Measurements from ENCODE around the gene SRGAP1.
A peak's percentile ranks its signal among the peaks of the same experiment; 100 is the strongest.
"Not testable (repeated sequence)": the region's sequence is repeated elsewhere in the genome, so short reads cannot be mapped to it uniquely, and the experiment has no call there.

The SRGAP1 gene

DNA sequence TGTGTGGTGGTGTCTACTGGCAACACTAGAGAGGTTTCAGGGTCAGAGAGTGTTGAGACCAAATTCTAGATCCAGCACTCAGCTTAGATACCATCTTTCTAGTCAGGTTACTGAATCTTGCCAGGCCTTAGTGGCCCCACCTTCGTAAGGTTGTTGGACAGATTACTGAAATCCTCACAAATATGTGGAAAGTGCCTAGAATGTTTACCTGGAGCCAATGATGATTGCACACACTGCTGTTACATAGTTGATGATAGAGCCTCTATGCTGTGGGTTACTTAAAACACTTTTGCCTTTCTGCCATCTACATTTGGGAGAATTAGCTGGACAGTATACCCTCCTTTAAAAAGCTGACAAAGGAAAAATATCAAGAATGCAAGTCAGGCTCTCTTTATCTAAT, 33.2 kb downstream of the SRGAP1 start:
- Histone ChIP-seq H2BK120ac (ENCODE audit: low read depth, low read length) (no peak overlapping the region), H2BK12ac (ENCODE audit: low read length) (no peak overlapping the region), H3K4me2 (ENCODE audit: insufficient read depth, low read length, poor library complexity, severe bottlenecking) (no peak overlapping the region), H3K9ac (ENCODE audit: low read depth, low read length, poor library complexity) (no peak overlapping the region), H3K79me1 (ENCODE audit: low read depth, low read length) (no peaks in the 10 kb centered on the region), H2BK15ac (ENCODE audit: low read length) (no peak overlapping the region), H3K23ac (ENCODE audit: low read depth, low read length, poor library complexity) (no peak overlapping the region), H3K9me3 (replicated peaks in 1 of 2; ENCODE audit: control insufficient read depth in 2 of 2, insufficient read depth in 1 of 2, low read depth in 1 of 2, low read length in 2 of 2) (no peaks in the 10 kb centered on the region), H2AFZ (ENCODE audit: low read length) (no peak overlapping the region), H2BK5ac (ENCODE audit: low read length) (no peak overlapping the region), H3K27ac (replicated peaks; ENCODE audit: low read length) (no peak overlapping the region), H3K14ac (ENCODE audit: low read length) (no peak overlapping the region), H3K36me3 (replicated peaks in 1 of 2; ENCODE audit: control insufficient read depth in 2 of 2, insufficient read depth in 2 of 2, low read length in 2 of 2) (peaks cover 0 to 9% of the 10 kb centered on the region in 2 donors), H3K4ac (ENCODE audit: low read length) (no peak overlapping the region), H3K4me1 (ENCODE audit: control insufficient read depth in 2 of 2, insufficient read depth in 1 of 2, low read depth in 1 of 2, low read length in 2 of 2) (peaks cover 0 to 5% of the 10 kb centered on the region in 2 donors), H2AK5ac (ENCODE audit: low read depth, low read length) (no peak overlapping the region), H3K27me3 (ENCODE audit: control insufficient read depth in 3 of 3, insufficient read depth in 3 of 3, low read depth in 1 of 3, low read length in 3 of 3) (no peaks in the 10 kb centered on the region), H4K91ac (ENCODE audit: low read depth, low read length, poor library complexity) (no peak overlapping the region), H4K8ac (ENCODE audit: low read depth, low read length) (no peak overlapping the region), H3K18ac (ENCODE audit: low read length) (no peak overlapping the region), H3K4me3 (ENCODE audit: low read length in 2 of 2) (no peak overlapping the region)
- no CpG with 5 or more reads among the region's 1 CpG for WGBS, 2 donors (ENCODE audit: extremely low coverage in 2 of 2, insufficient read length in 2 of 2, insufficient replicate concordance in 1 of 2)
- no peak for DNase-seq (ENCODE audit: low spot score)

DNA sequence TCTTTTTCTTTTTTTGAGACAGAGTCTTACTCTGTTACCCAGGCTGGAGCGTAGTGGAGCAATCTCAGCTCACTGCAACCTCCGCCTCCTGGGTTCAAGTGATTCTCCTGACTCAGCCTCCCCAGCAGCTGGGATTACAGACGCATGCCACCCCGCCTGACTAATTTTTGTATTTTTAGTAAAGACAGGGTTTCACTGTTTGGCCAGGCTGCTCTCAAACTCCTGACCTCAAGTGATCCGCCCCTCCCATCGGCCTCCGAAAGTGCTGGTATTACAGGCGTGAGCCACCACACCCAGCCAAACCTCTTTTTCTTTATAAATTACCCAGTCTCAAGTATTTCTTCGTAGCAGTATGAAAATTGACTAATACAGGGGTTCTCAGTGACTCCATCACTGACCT, 35.7 kb downstream of the SRGAP1 start:
- not testable (repeated sequence) for H4K8ac ChIP-seq (ENCODE audit: low read depth, low read length); H3K23ac ChIP-seq (ENCODE audit: low read depth, low read length, poor library complexity); H2AFZ ChIP-seq (ENCODE audit: low read length); H2AK5ac ChIP-seq (ENCODE audit: low read depth, low read length); H3K79me1 ChIP-seq (ENCODE audit: low read depth, low read length); H3K4ac ChIP-seq (ENCODE audit: low read length); H3K18ac ChIP-seq (ENCODE audit: low read length); H3K27me3 ChIP-seq (ENCODE audit: control insufficient read depth in 3 of 3, insufficient read depth in 3 of 3, low read depth in 1 of 3, low read length in 3 of 3); H3K4me3 ChIP-seq (ENCODE audit: low read length in 2 of 2); H3K4me1 ChIP-seq (ENCODE audit: control insufficient read depth in 2 of 2, insufficient read depth in 1 of 2, low read depth in 1 of 2, low read length in 2 of 2); H4K91ac ChIP-seq (ENCODE audit: low read depth, low read length, poor library complexity); H3K9ac ChIP-seq (ENCODE audit: low read depth, low read length, poor library complexity); DNase-seq (ENCODE audit: low spot score); H3K9me3 ChIP-seq (replicated peaks in 1 of 2; ENCODE audit: control insufficient read depth in 2 of 2, insufficient read depth in 1 of 2, low read depth in 1 of 2, low read length in 2 of 2); H3K14ac ChIP-seq (ENCODE audit: low read length); H2BK120ac ChIP-seq (ENCODE audit: low read depth, low read length); H2BK12ac ChIP-seq (ENCODE audit: low read length); H2BK5ac ChIP-seq (ENCODE audit: low read length); H3K4me2 ChIP-seq (ENCODE audit: insufficient read depth, low read length, poor library complexity, severe bottlenecking); H3K27ac ChIP-seq (replicated peaks; ENCODE audit: low read length); H2BK15ac ChIP-seq (ENCODE audit: low read length)
- WGBS, 2 donors (ENCODE audit: extremely low coverage in 2 of 2, insufficient read length in 2 of 2, insufficient replicate concordance in 1 of 2), result no CpG with 5 or more reads among the region's 9 CpGs
- peaks cover 0 to 13% of the 10 kb centered on the region in 2 donors for H3K36me3 ChIP-seq (replicated peaks in 1 of 2; ENCODE audit: control insufficient read depth in 2 of 2, insufficient read depth in 2 of 2, low read length in 2 of 2)

DNA sequence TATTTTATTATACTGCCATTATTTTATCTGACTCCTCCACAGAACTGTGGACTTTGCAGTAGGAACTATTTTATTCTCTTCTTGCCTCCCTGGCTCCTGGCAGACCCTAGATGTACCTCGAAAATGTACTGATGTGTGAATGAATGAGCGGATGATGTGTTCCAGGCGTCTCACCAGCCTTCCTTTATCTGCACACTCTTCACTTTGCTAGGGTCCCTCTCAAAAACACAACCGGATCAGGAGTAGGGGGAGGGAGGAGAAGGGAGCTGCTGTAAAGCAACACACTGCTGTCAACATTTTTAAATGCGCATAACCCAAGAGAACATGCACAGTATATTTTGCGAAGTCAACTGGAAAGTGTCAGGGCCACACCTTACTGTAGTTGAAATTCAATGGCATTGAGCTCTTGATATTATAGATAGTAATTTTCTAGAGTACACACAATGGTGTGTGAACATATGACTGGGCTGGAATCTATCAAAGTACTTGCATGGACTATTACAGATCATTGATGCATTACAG, 36.3 kb downstream of the SRGAP1 start:
- no peaks in the 10 kb centered on the region for H3K79me1 ChIP-seq (ENCODE audit: low read depth, low read length)
- H2AFZ ChIP-seq (ENCODE audit: low read length), result no peak overlapping the region
- no peak overlapping the region for H3K23ac ChIP-seq (ENCODE audit: low read depth, low read length, poor library complexity)
- no peak overlapping the region for H2BK5ac ChIP-seq (ENCODE audit: low read length)
- no peak overlapping the region for H3K18ac ChIP-seq (ENCODE audit: low read length)
- no peak overlapping the region for H2BK12ac ChIP-seq (ENCODE audit: low read length)
- peak overlapping the region; percentile 47 for H3K14ac ChIP-seq (ENCODE audit: low read length)
- H3K9ac ChIP-seq (ENCODE audit: low read depth, low read length, poor library complexity), result no peak overlapping the region
- H2BK120ac ChIP-seq (ENCODE audit: low read depth, low read length), result no peak overlapping the region
- no peak for DNase-seq (ENCODE audit: low spot score)
- H3K4ac ChIP-seq (ENCODE audit: low read length), result no peak overlapping the region
- H3K4me2 ChIP-seq (ENCODE audit: insufficient read depth, low read length, poor library complexity, severe bottlenecking), result no peak overlapping the region
- no peak overlapping the region for H4K8ac ChIP-seq (ENCODE audit: low read depth, low read length)
- no peak overlapping the region for H3K4me3 ChIP-seq (ENCODE audit: low read length in 2 of 2)
- peaks cover 0 to 13% of the 10 kb centered on the region in 2 donors for H3K9me3 ChIP-seq (replicated peaks in 1 of 2; ENCODE audit: control insufficient read depth in 2 of 2, insufficient read depth in 1 of 2, low read depth in 1 of 2, low read length in 2 of 2)
- no peak overlapping the region for H3K27ac ChIP-seq (replicated peaks; ENCODE audit: low read length)
- H3K4me1 ChIP-seq (ENCODE audit: control insufficient read depth in 2 of 2, insufficient read depth in 1 of 2, low read depth in 1 of 2, low read length in 2 of 2), result peaks cover 0 to 9% of the 10 kb centered on the region in 2 donors
- H3K36me3 ChIP-seq (replicated peaks in 1 of 2; ENCODE audit: control insufficient read depth in 2 of 2, insufficient read depth in 2 of 2, low read length in 2 of 2), result peaks cover 0 to 19% of the 10 kb centered on the region in 2 donors
- no peaks in the 10 kb centered on the region for H3K27me3 ChIP-seq (ENCODE audit: control insufficient read depth in 3 of 3, insufficient read depth in 3 of 3, low read depth in 1 of 3, low read length in 3 of 3)
- WGBS, 2 donors (ENCODE audit: extremely low coverage in 2 of 2, insufficient read length in 2 of 2, insufficient replicate concordance in 1 of 2), result no CpG with 5 or more reads among the region's 6 CpGs
- no peak overlapping the region for H2BK15ac ChIP-seq (ENCODE audit: low read length)
- H4K91ac ChIP-seq (ENCODE audit: low read depth, low read length, poor library complexity), result no peak overlapping the region
- no peak overlapping the region for H2AK5ac ChIP-seq (ENCODE audit: low read depth, low read length)

DNA sequence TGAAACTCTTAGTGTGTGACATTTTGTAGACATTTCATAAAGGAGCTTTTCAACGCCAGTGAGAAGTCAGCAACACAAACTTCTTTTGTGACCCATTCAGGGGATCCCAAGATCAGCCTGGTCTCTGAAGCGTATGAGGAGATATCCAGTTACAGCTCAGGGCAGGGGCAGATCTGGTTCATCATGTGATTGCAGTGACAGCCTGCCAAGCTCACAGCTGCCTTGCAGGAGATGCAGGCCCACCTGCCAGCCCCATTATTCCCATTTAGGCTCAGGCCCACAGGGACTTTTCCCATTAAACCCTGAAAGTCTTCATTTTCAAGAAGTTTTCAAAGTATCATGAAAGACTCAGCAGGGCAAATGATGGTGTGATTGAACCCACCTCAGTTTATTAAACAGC, 38.3 kb downstream of the SRGAP1 start:
- no peak overlapping the region for H3K14ac ChIP-seq (ENCODE audit: low read length)
- no peak overlapping the region for H3K23ac ChIP-seq (ENCODE audit: low read depth, low read length, poor library complexity)
- H2BK15ac ChIP-seq (ENCODE audit: low read length), result no peak overlapping the region
- no peak overlapping the region for H4K91ac ChIP-seq (ENCODE audit: low read depth, low read length, poor library complexity)
- H3K27ac ChIP-seq (replicated peaks; ENCODE audit: low read length), result peak overlapping the region; percentile 9
- peak; percentile 61 for DNase-seq (ENCODE audit: low spot score)
- H2BK12ac ChIP-seq (ENCODE audit: low read length), result no peak overlapping the region
- H3K27me3 ChIP-seq (ENCODE audit: control insufficient read depth in 3 of 3, insufficient read depth in 3 of 3, low read depth in 1 of 3, low read length in 3 of 3), result no peaks in the 10 kb centered on the region
- no peak overlapping the region for H3K4ac ChIP-seq (ENCODE audit: low read length)
- no peak overlapping the region for H3K9ac ChIP-seq (ENCODE audit: low read depth, low read length, poor library complexity)
- H3K4me2 ChIP-seq (ENCODE audit: insufficient read depth, low read length, poor library complexity, severe bottlenecking), result no peak overlapping the region
- peaks cover 0 to 19% of the 10 kb centered on the region in 2 donors for H3K36me3 ChIP-seq (replicated peaks in 1 of 2; ENCODE audit: control insufficient read depth in 2 of 2, insufficient read depth in 2 of 2, low read length in 2 of 2)
- peaks cover 0 to 6% of the 10 kb centered on the region in 2 donors for H3K4me1 ChIP-seq (ENCODE audit: control insufficient read depth in 2 of 2, insufficient read depth in 1 of 2, low read depth in 1 of 2, low read length in 2 of 2)
- H3K4me3 ChIP-seq (ENCODE audit: low read length in 2 of 2), result no peak overlapping the region
- H4K8ac ChIP-seq (ENCODE audit: low read depth, low read length), result no peak overlapping the region
- H3K79me1 ChIP-seq (ENCODE audit: low read depth, low read length), result no peaks in the 10 kb centered on the region
- WGBS, 2 donors (ENCODE audit: extremely low coverage in 2 of 2, insufficient read length in 2 of 2, insufficient replicate concordance in 1 of 2), result no CpG with 5 or more reads among the region's 2 CpGs
- H2AK5ac ChIP-seq (ENCODE audit: low read depth, low read length), result no peak overlapping the region
- peaks cover 0 to 13% of the 10 kb centered on the region in 2 donors for H3K9me3 ChIP-seq (replicated peaks in 1 of 2; ENCODE audit: control insufficient read depth in 2 of 2, insufficient read depth in 1 of 2, low read depth in 1 of 2, low read length in 2 of 2)
- no peak overlapping the region for H3K18ac ChIP-seq (ENCODE audit: low read length)
- H2BK120ac ChIP-seq (ENCODE audit: low read depth, low read length), result no peak overlapping the region
- H2AFZ ChIP-seq (ENCODE audit: low read length), result no peak overlapping the region
- H2BK5ac ChIP-seq (ENCODE audit: low read length), result no peak overlapping the region

Measured in neuronal stem cell (in vitro differentiated cells).